Kidney tubule cell (primary cell): Measurements from ENCODE around the gene TBC1D5.
"Not testable (repeated sequence)": the region's sequence is repeated elsewhere in the genome, so short reads cannot be mapped to it uniquely, and the experiment has no call there.

ENCODE experiments used
- DNase-seq: peaks from one replicate; pipeline ENCODE4 v3.0.0-alpha.2; 2018; ENCODE audit warnings: low spot score

Gene TBC1D5

GRCh38 chr3:17546500-17547255 lies 195.8 kb downstream of the TBC1D5 start:
- no peak for DNase-seq

DNA sequence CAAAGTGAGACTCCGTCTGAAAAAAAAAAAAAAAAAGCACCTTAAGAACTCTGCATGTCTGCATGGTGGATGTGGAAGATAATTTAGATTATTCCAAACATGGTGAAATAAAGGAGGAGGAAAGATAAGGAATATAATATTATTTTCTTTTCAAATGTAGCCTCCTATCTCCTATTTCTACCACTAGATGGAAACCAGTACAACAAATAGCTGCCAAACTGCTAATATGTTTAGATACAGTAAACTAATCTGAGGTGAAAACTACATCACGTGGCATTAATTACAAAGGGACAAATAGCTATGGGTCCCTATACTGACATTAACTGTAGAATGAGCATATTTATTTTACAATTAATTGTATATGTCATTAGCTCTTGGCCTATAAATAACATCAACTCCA lies 197.8 kb downstream of the TBC1D5 start:
- no peak for DNase-seq

- DNase-seq, result no peak
Measured at GRCh38 chr3:17542591-17542990, 199.8 kb downstream of the TBC1D5 start.

DNA sequence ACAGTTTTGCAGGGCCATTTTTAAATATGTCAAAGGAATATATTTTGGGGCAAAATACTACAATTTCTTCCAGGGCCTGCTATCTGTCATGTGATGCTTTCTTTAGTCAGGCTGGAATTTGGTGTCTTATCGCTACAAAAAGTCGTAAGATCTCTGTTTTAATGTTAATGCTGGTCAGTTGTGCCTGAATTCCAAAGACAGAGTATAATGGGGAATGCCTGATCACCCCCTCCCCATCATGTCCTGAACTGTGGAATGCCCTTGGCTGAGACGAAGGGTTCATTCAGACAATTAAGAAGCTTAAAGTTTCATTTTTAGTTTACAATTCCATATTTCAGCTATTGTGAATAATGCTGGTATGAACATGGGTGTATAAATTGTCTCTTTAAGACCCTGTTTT lies 203.0 kb downstream of the TBC1D5 start:
- DNase-seq, result no peak

- no peak for DNase-seq
Measured at GRCh38 chr3:17535274-17535673, 207.2 kb downstream of the TBC1D5 start.

- not testable (repeated sequence) for DNase-seq
Measured at GRCh38 chr3:17532446-17532845, 210.0 kb downstream of the TBC1D5 start.

- no peak for DNase-seq
Measured at GRCh38 chr3:17529677-17530076, 212.8 kb downstream of the TBC1D5 start.

DNA sequence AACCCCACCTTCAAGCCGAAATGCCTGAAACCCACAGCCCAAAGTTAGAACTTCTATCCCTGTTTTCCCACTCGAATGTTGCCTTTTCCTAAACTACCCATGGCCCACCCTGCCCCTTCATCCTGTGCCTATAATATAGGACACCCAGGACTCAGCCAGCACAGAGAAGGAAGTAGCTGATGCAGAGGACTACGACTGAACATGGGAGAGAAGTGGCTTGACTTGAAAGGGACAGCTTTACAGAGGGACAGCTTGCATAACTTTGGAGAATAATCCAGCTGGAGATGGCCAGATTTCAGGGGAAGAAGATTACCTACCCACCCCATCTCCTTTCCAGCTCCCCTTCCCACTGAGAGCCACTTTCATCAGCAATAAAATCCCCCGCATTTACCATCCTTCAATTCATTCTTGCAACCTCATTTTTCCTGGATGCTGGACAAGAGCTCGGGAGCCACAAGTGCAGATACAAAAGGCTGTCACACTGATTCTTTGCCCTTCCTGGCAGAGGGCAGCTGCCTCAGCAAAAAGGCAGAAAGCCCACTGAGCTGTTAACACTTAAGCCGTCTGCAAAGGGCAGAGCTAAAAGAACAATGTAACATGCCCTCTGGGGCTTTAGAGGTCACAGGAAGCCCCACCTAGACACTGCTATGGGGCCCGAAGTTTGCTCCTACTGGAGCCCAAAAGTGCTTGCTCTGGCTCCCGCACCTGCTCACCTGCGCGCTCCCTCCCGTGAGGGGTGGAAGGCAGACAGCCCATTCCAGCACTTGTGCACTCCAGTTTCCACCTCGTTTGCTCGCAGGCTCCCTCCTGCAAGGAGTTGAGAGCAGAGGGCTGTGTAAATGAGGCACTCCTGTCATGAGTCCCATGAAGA lies 224.0 kb downstream of the TBC1D5 start:
- DNase-seq, result no peak

GRCh38 chr3:17515445-17516234 lies 226.8 kb downstream of the TBC1D5 start:
- DNase-seq, result no peak

DNA sequence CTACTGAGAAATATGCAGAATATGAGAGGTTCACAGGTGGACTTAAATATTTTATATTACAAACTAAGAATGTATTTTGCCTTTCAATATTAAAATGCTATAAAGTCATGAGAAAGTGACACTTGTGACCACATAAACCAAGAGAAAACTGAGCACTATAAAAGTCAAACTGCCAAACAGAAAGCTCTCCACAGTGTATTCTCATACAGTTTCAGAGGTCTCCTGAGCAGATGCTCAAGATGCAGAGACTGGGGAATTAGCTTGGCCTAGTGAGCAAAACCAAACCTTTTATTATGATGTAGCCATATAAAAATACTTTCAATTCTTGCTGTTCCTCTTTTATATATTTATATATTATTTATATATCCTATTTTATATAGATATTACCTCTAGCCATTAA lies 227.8 kb downstream of the TBC1D5 start:
- DNase-seq, result no peak

DNA sequence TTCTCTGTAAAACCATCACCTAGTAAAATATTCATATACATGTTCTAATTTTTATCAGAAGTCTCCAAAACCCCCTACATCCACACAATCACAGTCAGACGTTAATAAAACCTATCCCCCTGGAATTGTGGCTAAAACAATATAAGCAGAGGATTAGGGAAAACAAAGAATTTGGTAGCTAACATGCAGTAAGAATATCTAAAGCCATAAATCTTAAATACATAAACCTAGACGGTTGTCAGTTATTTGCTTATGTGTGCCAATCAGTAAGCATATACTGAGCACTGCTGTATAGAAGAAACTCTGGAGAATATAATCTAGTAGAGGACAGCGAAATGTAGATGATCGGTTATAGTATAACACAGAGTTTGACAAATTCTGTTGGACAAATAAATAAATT lies 232.2 kb downstream of the TBC1D5 start:
- no peak for DNase-seq

DNA sequence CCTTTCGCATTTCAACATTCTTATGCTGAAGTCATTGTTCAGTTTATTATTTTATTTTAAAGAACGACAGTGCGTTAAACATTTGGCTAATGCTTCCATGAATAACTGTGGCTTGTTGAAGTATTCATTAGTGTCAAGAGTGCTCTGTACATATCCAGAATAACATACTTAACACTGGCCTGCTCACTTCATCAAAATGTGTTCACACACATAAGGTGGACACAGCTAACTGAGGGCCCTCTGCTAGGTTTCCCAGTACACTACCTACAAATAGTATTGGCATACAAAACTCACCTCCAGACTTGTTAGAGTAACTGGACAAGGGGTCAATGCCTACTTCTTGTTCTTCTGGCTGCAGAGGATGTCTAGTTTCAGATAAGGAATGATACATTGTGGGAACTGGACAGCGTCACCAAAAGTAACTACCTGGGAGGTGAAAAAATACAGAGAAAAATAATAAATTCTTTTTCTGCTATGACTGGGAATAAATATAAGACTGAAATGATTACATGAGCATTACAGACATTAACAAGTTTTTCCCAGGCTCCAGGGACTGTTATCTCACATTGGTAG lies 234.2 kb downstream of the TBC1D5 start:
- DNase-seq, result no peak

GRCh38 chr3:17507480-17507879 lies 235.0 kb downstream of the TBC1D5 start:
- DNase-seq, result no peak

GRCh38 chr3:17505856-17506255 lies 236.6 kb downstream of the TBC1D5 start:
- peak; percentile 14 for DNase-seq

GRCh38 chr3:17501745-17502144 lies 240.7 kb downstream of the TBC1D5 start:
- no peak for DNase-seq

DNA sequence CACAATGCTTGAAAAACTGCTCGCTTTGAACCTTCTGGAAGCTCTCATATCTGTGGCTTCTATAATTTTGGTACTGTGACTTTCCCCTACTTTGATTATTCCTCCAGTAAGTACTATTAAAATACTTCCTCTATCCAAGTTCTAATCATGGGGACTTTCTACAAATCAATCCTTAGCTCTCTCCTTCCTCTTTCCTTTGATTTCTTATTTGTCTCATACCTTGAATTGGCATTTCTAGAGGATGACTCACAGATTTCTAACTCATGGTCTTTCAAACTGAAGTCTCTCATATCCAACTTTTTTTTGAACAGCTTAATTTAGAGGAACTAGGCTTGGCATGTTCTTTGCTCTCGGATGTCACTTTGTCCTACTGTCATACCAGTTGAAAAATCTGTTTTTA lies 241.8 kb downstream of the TBC1D5 start:
- peak; percentile 57 for DNase-seq

GRCh38 chr3:17494117-17494809 lies 248.2 kb downstream of the TBC1D5 start:
- DNase-seq, result no peak

GRCh38 chr3:17491601-17492000 lies 250.8 kb downstream of the TBC1D5 start:
- peak; percentile 77 for DNase-seq

- DNase-seq, result not testable (repeated sequence)
Measured at GRCh38 chr3:17491190-17491589, 251.2 kb downstream of the TBC1D5 start.

GRCh38 chr3:17489139-17489538 lies 253.3 kb downstream of the TBC1D5 start:
- peak; percentile 20 for DNase-seq

GRCh38 chr3:17481116-17481515 lies 261.3 kb downstream of the TBC1D5 start:
- no peak for DNase-seq
